Activated CD4-positive, alpha-beta T cell treated with anti-CD3 and anti-CD28 coated beads, Interleukin-2, amount 10 ng/mL, durations not matched to agents 24 days and 14 days (primary cell): Measurements from ENCODE around the gene PDPN. TPM values are rescaled to one million over a fixed set of nuclear protein-coding genes. Genes with fewer than 3 reads are reported as not detected.

ENCODE experiments used
- DNase-seq: peaks from one replicate; pipeline ENCODE4 v3.0.0; 2022
- H3K27ac Mint-ChIP-seq: one replicate; pipeline ENCODE4 v1.8.0; 2022; ENCODE audit warnings: mild to moderate bottlenecking, mixed read lengths
- H3K27me3 Mint-ChIP-seq: one replicate; pipeline ENCODE4 v1.8.0; 2022; ENCODE audit warnings: mixed read lengths
- H3K36me3 Mint-ChIP-seq: one replicate; pipeline ENCODE4 v1.8.0; 2022; ENCODE audit warnings: low read depth, mild to moderate bottlenecking, mixed read lengths
- H3K4me1 Mint-ChIP-seq: one replicate; pipeline ENCODE4 v1.8.0; 2021; ENCODE audit warnings: mixed read lengths
- H3K4me3 Mint-ChIP-seq: one replicate; pipeline ENCODE4 v1.8.0; 2022; ENCODE audit warnings: mild to moderate bottlenecking, moderate library complexity, mixed read lengths
- H3K9me3 Mint-ChIP-seq: one replicate; pipeline ENCODE4 v1.8.0; 2021; ENCODE audit warnings: mixed read lengths
- intact Hi-C: fragments of 100-400 bp; cut with micrococcal nuclease; formaldehyde crosslinking; loops from one replicate; pipeline ENCODE4 v1.15.1; 2023
- total RNA-seq: library from RNA; stranded (reverse); gene quantifications from 2 replicates; pipeline ENCODE4 v1.2.3, GENCODE V29; 2022

The PDPN gene, protein sequence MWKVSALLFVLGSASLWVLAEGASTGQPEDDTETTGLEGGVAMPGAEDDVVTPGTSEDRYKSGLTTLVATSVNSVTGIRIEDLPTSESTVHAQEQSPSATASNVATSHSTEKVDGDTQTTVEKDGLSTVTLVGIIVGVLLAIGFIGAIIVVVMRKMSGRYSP
- not detected in 2 replicates for total RNA-seq

DNA sequence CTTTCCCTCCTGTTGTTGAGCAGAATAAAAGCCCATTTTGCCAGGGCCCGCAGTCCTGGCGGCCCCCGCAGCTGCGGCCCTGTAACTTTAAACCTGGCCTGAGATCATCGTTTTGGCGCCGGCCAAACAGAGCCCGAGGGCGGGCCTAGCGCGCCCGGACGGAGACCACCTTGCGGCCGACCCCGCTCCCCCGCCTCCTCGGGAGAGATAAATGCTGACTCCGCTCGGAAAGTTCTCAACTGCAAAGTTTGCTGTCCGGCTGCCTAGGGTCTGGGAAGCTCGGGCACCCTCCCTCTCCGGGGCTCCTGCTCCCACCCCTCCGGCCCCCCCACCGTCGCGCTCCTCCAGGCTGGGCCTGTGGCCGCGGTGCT is at the start of gene PDPN:
Gene PDPN (plus strand): TSS at position 238 of the 371 bp plus-strand sequence. CDS start 202 bp downstream, outside the sequence.
- H3K9me3 Mint-ChIP-seq: no peaks in the 10 kb centered on the region
- intact Hi-C loops: no loop called here
- DNase-seq: no peak
- H3K36me3 Mint-ChIP-seq: no peaks in the 10 kb centered on the region
- H3K4me1 Mint-ChIP-seq: no peaks in the 10 kb centered on the region
- H3K4me3 Mint-ChIP-seq: no peak within 1 kb of the TSS
- no peak within 1 kb of the TSS for H3K27ac Mint-ChIP-seq
- H3K27me3 Mint-ChIP-seq: peaks cover 49% of the 10 kb centered on the region

DNA sequence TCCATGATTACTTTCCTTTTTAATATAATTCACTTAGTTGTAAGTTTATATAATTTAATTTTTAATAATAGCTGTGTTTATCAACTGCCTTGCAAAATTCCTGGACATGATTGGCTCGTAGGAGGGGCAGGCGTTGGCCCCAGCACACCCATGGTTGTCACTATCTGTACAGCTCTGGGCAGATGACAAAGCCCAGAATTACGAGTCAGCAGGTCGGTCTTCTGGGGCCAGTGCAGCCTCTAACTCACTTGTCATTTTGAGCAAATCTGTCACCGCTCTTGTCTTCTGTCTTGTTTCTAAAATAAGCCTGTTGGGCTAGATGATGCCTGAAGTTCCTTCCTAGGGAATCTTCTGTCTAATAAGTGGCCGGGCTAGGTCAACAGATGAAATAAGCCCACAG is 48.4 kb upstream of the PDPN start:
- Mint-ChIP-seq H3K4me3 (no peak overlapping the region), H3K4me1 (no peaks in the 10 kb centered on the region), H3K27ac (no peak overlapping the region), H3K36me3 (no peaks in the 10 kb centered on the region), H3K27me3 (no peaks in the 10 kb centered on the region), H3K9me3 (no peaks in the 10 kb centered on the region)
- no peak for DNase-seq
- intact Hi-C loops: no loop called here

DNA sequence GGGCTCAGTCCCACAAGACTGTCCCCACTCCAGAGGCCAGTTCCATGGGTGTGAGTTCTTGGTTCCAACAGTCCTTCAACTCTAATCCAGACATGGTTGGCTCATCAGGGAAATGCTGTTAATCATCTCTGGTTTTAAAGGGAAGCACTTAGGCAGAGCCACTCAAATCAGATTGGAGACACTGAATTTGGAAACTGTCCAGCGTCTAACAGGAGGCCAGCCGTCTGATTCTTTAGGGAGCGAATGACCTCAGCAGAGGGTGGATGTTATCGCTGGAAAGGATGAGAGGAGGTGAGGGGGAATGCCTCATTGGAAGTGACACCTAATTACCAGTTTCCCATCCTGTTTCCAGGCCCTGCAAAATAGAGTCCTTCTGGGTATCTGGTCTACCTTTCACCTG is 47.1 kb upstream of the PDPN start:
- intact Hi-C loops: no loop called here
- no peak for DNase-seq
- H3K27ac Mint-ChIP-seq: no peak overlapping the region
- H3K4me1 Mint-ChIP-seq: no peaks in the 10 kb centered on the region
- H3K4me3 Mint-ChIP-seq: no peak overlapping the region
- no peaks in the 10 kb centered on the region for H3K9me3 Mint-ChIP-seq
- no peaks in the 10 kb centered on the region for H3K36me3 Mint-ChIP-seq
- no peaks in the 10 kb centered on the region for H3K27me3 Mint-ChIP-seq

DNA sequence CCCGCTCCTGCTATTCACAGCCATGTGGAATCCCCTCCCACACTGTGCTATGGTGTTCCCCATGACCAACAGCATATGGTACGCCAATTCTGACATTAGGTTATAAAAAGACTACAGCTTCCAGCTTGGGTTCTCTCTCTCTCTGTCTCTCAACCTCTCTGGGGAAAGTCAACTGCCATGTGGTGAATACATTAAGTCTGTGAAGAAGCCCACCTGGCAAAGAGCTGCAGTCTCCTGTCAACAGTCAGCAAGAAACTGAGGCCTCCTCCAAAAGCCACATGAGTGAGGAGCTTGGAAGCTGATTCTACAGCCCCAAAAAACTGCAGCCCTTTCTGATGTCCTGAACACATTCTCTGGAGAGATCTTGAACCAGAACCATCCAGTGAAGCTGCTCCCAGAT is 44.8 kb upstream of the PDPN start:
- Mint-ChIP-seq H3K27ac (no peak overlapping the region), H3K36me3 (no peaks in the 10 kb centered on the region), H3K27me3 (no peaks in the 10 kb centered on the region), H3K9me3 (no peaks in the 10 kb centered on the region), H3K4me1 (no peaks in the 10 kb centered on the region), H3K4me3 (no peak overlapping the region)
- DNase-seq: no peak
- intact Hi-C loops: no loop called here

DNA sequence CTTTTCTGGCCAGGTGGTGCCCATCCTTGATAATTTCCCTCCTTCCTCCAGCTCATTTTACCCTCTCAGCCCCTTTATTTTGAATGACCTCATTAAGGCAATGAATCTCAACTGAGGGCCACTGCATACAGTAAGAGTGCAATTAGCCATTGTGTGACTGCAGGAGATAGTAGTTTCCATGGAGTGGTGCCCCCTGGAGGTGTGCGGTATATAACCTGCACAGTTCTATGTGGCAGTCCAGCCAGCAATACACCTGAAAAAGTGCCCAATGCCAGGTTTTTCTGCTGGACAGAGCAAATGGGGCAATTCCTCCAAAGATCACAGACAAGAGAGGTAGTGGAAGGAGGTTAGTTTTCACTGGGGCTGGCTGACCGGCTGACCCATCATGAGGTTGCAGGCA is 43.9 kb upstream of the PDPN start:
- no peak for DNase-seq
- intact Hi-C loops: no loop called here
- H3K9me3 Mint-ChIP-seq: no peaks in the 10 kb centered on the region
- H3K4me1 Mint-ChIP-seq: no peaks in the 10 kb centered on the region
- H3K27me3 Mint-ChIP-seq: no peaks in the 10 kb centered on the region
- no peaks in the 10 kb centered on the region for H3K36me3 Mint-ChIP-seq
- H3K27ac Mint-ChIP-seq: no peak overlapping the region
- H3K4me3 Mint-ChIP-seq: no peak overlapping the region

DNA sequence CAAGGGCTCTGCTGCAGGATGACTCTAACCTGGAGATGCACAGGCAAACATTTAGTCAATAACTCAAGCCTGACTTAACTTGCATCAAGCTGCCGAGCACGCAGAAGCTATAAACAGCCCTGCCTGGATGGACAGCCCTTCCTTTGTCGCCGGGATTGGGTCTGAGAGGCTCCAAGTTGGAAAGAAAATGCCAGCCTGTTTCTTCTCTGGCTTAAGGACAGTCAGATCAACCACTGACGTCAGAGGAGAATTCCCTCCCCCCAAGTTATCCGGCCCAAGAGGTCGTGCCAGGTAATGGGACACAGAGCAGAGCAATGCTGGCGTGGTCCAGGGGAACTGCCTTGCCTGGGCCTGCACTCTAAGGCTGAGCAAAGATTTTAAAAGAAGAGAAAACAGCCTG is 42.8 kb upstream of the PDPN start:
- Mint-ChIP-seq H3K36me3 (no peaks in the 10 kb centered on the region), H3K4me3 (no peak overlapping the region), H3K27me3 (no peaks in the 10 kb centered on the region), H3K27ac (no peak overlapping the region), H3K4me1 (no peaks in the 10 kb centered on the region), H3K9me3 (no peaks in the 10 kb centered on the region)
- no peak for DNase-seq
- intact Hi-C loops: no loop called here

DNA sequence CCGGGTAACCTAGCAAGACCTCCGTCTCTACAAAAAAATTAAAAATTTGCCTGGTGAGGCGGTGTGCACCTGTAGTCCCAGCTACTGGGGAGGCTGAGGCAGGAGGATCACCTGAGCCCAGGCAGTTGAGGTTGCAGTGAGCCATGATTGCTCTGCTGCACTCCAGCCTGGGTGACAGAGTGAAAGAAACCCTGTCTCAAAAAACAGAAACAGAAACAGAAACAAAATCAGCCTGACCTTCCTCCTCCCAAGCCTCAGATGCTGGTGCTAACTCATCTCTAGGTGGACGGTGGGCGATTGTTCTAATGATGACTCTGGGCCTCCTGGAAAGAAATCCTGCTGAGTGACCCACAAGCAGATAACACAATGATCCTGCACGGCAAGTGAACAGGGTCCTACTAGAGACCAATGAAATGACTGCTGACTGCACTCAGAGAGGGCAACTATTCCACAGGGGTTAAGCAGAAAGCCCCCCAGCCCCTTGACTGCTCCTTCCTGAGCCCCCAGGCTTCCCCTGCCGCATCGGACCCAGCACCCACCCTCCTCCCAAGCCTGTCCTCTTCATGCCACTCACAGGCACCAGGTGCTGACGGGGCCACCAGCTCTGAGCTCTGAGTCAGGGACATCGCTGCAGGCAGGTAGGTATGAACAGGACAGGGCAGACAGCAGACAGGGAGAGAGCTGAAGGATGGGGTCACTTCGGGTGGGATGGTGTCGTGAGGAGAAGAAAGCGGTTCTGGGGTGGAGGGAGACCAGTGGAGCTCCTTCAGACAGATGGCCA is 42.0 kb upstream of the PDPN start:
- Mint-ChIP-seq H3K9me3 (no peaks in the 10 kb centered on the region), H3K27me3 (no peaks in the 10 kb centered on the region), H3K4me1 (no peaks in the 10 kb centered on the region), H3K27ac (no peak overlapping the region), H3K36me3 (no peaks in the 10 kb centered on the region), H3K4me3 (no peak overlapping the region)
- DNase-seq: no peak
- intact Hi-C loops: no loop called here

DNA sequence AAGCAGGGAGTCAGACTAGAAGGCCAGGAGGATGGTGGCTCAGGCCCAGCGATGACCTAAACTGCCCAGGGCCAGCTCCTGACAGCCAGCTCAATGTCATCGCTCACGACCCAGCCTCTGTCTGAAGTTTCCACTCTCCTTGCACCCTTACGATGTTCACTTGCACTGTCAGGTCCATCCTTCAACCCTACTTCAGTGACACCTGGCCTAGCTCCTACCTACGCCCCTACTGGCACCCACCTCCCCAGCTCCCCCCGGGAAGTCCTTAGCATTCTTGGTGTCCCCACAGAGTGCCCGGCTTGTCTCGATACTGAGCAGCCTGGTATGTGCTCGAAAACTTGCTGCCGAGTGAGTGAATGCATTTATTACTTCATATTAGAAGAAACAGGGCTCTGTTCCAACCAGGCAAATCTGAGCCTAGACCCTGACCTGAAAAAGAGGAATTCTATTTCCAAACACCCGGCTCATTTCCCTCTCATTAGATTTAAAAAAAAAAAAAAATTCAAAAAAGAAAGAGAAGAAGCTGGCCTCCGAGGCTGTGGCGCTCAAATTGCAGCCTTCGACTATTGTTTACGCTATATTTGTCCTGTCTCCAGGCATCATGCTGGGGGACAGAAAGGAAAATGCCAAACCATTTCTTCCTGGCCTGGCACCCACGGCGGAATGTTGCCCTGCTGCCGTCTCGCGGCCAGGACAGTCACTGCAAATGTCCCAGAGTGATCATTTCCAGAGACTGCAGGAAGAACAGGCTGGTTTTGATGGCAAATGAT is 40.0 kb upstream of the PDPN start:
- DNase-seq: no peak
- H3K9me3 Mint-ChIP-seq: no peaks in the 10 kb centered on the region
- H3K36me3 Mint-ChIP-seq: no peaks in the 10 kb centered on the region
- no peak overlapping the region for H3K4me3 Mint-ChIP-seq
- intact Hi-C loops: no loop called here
- no peak overlapping the region for H3K27ac Mint-ChIP-seq
- H3K27me3 Mint-ChIP-seq: no peaks in the 10 kb centered on the region
- no peaks in the 10 kb centered on the region for H3K4me1 Mint-ChIP-seq

DNA sequence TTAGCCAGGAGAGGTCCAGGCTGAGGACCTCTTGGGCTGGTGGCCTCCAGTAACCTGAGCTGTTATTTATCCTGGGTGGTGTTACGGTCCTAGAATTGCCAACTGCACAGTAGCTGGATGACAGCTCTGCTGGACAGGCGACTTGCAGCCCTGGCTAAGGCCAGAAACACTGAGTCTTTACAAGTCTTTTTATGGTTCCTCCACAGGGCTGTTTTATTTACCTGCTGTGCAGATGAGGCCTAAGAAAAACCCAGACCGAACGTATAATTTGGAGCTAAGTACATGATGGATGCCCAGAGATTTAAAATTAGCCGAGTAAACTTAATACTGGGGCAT is 39.4 kb upstream of the PDPN start:
- intact Hi-C loops: no loop called here
- H3K4me1 Mint-ChIP-seq: no peaks in the 10 kb centered on the region
- H3K9me3 Mint-ChIP-seq: no peaks in the 10 kb centered on the region
- peaks cover 4% of the 10 kb centered on the region for H3K27me3 Mint-ChIP-seq
- no peak overlapping the region for H3K27ac Mint-ChIP-seq
- H3K4me3 Mint-ChIP-seq: no peak overlapping the region
- no peaks in the 10 kb centered on the region for H3K36me3 Mint-ChIP-seq
- DNase-seq: no peak

DNA sequence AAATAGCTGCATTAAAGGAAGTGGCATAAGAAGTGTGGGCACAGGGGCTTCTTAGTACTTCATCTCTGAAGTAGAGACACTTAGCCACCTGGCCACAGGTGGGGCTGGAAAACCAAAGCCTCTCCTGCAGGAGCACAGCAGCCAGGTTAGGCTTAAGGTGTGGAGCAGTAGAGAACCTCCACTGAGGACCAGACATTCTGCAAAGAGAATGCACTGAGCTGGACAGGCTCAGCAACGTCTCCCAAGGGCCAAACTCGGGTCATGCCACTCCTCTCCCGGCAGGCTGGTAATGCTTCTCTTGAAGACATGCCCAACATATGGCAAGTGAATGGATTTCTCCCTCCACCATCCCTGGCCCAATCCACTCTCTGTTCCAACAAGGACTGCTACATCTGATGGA is 36.8 kb upstream of the PDPN start:
- Mint-ChIP-seq H3K9me3 (no peaks in the 10 kb centered on the region), H3K27ac (no peak overlapping the region), H3K27me3 (peaks cover 5% of the 10 kb centered on the region), H3K4me3 (no peak overlapping the region), H3K36me3 (no peaks in the 10 kb centered on the region), H3K4me1 (no peaks in the 10 kb centered on the region)
- intact Hi-C loops: no loop called here
- DNase-seq: no peak

DNA sequence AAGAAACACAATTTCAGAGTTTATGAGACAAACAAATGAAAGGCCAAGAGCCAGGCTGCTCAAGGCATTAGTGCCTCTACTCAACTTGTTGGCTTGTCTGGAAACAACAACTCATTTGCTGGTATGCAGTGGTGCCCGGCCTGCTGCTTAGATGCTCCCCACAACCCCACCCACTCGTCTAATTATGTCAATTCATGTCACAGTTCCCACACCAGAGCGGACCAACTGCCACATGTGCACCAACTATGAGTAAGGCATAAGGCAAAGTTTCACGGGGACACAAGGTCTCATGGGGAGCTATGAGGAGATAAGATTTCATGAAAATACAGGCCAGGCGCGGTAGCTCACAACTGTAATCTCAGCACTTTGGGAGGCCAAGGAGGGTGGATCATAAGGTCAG is 35.4 kb upstream of the PDPN start:
- no peak for DNase-seq
- H3K36me3 Mint-ChIP-seq: no peaks in the 10 kb centered on the region
- peaks cover 5% of the 10 kb centered on the region for H3K27me3 Mint-ChIP-seq
- H3K27ac Mint-ChIP-seq: no peak overlapping the region
- H3K4me3 Mint-ChIP-seq: no peak overlapping the region
- no peaks in the 10 kb centered on the region for H3K9me3 Mint-ChIP-seq
- H3K4me1 Mint-ChIP-seq: no peaks in the 10 kb centered on the region
- intact Hi-C loops: no loop called here

DNA sequence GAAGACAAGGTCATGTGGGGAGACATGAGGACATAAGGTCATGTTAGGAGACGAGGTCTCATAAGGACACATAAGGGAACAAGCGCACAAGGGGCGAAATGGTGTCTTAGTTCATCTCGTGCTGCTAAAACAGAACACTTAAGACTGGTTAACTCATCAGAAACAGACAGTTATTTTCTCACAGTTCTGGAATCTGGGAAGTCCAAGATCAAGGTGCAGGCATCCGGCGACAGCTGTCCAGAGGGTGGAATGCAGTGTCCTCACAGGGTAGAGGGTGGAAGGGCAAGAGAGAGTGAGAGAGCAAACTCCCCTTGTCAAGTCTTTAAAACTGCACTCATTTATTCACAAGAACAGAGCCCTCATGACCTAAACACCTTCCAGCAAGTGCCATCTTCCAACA is 34.6 kb upstream of the PDPN start:
- H3K4me3 Mint-ChIP-seq: no peak overlapping the region
- H3K9me3 Mint-ChIP-seq: no peaks in the 10 kb centered on the region
- H3K27me3 Mint-ChIP-seq: peaks cover 5% of the 10 kb centered on the region
- no peaks in the 10 kb centered on the region for H3K36me3 Mint-ChIP-seq
- H3K4me1 Mint-ChIP-seq: no peaks in the 10 kb centered on the region
- intact Hi-C loops: no loop called here
- no peak overlapping the region for H3K27ac Mint-ChIP-seq
- no peak for DNase-seq

DNA sequence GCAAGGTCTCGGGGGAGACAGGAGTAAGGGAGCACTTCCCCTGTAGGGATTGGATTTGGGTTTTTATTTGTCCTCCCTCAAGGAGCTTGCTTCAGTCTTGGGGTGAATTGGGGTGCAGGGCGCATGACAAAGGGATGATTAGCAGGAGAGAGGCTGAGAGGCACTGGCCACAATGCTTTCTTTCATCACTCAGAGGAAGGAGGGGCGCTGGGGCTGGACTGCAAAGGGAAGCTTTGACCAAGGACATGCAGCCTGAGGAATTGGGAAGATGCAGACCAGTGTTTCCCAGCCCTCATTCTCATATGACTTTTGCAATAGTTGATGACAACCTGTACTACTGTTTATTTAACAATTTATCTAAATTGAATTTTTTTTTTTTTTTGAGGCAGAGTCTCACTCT is 34.1 kb upstream of the PDPN start:
- no peak for DNase-seq
- peaks cover 5% of the 10 kb centered on the region for H3K27me3 Mint-ChIP-seq
- intact Hi-C loops: no loop called here
- no peak overlapping the region for H3K27ac Mint-ChIP-seq
- H3K4me1 Mint-ChIP-seq: no peaks in the 10 kb centered on the region
- H3K4me3 Mint-ChIP-seq: no peak overlapping the region
- H3K36me3 Mint-ChIP-seq: no peaks in the 10 kb centered on the region
- no peaks in the 10 kb centered on the region for H3K9me3 Mint-ChIP-seq

DNA sequence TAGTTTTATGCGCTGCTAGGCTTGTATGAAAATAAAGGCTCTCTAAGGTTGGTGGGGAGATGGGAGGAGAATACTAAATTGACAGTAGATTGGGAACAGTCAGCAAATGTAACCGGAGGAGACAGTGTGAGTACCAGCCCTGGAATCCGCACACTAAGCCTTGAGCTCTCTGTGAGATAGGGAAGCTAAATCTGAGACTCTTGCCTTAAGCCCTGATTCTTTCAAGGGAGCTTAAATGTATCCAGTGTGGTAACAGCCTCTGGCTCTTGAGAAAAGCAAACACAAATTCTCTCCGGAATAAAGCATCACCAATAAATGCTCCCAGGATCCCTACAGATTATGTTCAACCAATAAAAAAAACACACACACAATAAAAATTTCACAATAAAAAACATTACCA is 33.0 kb upstream of the PDPN start:
- Mint-ChIP-seq H3K9me3 (no peaks in the 10 kb centered on the region), H3K36me3 (no peaks in the 10 kb centered on the region), H3K4me1 (no peaks in the 10 kb centered on the region), H3K4me3 (no peak overlapping the region), H3K27ac (no peak overlapping the region), H3K27me3 (peaks cover 5% of the 10 kb centered on the region)
- intact Hi-C loops: no loop called here
- no peak for DNase-seq
